Anterior cingulate cortex (tissue), 58 donors: Measurements from ENCODE around the gene HP.

Source experiments
- DNase-seq, 58 donors: peaks; one replicate each; lab custom pipeline; 2025; lab: John Stamatoyannopoulos, UW

HP gene

DNA sequence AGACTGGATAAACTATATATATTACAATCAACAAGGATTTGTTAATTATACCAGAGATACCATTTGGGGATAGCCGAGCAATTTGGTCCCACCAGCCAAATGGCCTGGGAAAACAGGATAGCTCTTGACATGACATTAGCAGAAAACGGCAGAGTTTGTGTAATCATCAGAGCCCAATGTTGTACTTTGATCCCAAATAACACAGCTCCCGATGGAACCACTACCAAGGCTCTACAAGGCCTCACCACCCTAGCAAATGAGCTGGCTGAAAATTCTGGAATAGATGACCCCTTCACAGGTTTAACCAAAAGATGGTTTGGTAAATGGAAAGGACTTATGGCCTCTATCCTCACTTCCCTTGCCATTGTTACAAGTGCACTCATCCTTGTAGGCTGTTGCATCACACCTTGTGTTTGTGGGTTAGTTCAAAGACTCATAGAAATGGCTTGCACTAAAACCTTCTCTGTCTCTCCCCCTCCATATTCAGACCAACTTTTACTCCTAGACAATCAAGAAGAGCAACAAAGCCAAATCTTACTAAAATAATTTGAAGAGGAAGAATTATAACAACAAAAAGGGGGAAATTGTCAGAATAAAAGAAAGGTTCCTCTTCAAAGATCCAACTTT is 29.6 kb downstream of the HP start:
- DNase-seq: no peak

GRCh38 chr16:72084445-72084844 is 30.1 kb downstream of the HP start:
- DNase-seq: no peak

- no peak for DNase-seq
Measured at GRCh38 chr16:72085002-72085401, 30.7 kb downstream of the HP start.

DNA sequence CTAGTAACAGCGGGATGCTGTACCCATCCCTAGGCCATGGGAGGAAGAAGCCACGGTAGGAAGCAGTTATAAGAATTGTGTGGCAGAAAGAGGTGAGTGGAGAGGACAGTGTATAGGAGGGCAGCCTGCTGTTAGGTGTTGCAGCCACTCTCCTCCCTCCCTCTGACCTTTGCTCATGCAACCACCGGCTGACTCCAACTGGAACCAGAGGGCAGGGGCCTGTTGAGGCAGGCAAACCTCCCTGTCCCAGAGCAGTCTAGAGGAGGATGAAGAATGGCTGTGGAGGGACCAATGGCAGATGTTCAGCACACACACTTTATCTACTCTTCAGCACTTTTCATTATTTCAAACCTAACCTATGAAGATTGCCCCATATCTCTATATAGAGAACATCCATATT is 36.9 kb downstream of the HP start:
- DNase-seq: no peak

GRCh38 chr16:72092832-72093447 is 38.6 kb downstream of the HP start:
- peak in 2 of 58 donors; percentile 4 to 13 for DNase-seq

DNA sequence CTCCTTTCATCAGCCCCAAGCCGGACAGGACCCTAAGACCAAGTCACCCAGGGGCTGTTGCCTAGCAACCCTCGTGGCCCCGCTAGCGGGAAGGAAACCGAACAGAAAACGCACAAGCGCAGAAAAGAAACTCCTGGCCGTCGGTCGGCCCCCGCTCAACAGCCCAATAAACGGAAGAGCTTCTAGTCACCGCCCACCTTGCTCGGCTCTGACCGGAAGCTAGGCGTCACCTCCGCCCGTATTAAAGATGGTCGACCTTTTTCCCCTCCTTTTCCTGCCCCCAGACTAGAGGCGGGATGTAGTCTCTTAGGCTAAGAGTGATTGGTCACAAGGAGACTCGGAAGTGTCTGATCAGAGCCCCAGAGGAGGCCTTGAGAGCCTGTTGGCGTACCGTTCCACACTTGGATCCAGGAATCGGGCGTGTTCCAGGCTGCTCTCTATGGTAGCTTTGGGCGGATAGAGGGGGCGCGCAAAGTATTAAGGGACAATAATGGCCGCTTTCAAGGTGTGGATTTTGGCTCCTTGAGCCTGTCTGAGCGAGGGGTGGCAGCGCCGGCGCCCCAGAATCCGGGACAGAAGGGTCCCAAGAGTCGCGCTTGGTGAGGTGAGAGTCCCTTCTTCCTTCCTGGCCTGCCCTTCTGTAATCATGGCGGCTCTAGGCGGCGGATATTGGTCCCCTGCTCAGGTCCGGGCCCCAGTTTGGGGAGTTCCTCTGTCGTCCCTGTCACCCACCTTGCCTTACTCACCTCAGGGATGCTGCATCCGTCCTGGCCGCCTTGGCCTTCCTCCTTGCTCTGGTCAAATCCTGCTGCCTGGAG is 39.4 kb downstream of the HP start, which contains the start of the genes DHX38 and TXNL4B:
TSS of gene DHX38 (plus strand) at position 400 of the 818 bp plus-strand sequence. CDS start 2,311 bp downstream, outside the sequence.
TSS of gene TXNL4B (minus strand) at position 173 of the 818 bp plus-strand sequence. CDS start 2,871 bp downstream, outside the sequence.
- peak; percentile 67 to 99 (median 96) for DNase-seq

GRCh38 chr16:72094266-72094610 is 39.9 kb downstream of the HP start:
- peak in 5 of 58 donors; percentile 8 to 68 (median 40) for DNase-seq

GRCh38 chr16:72098936-72099335 is 44.6 kb downstream of the HP start:
- DNase-seq: no peak

- peak in 29 of 58 donors; percentile 1 to 44 (median 18) for DNase-seq
Measured at GRCh38 chr16:72099377-72099818, 45.1 kb downstream of the HP start.

DNA sequence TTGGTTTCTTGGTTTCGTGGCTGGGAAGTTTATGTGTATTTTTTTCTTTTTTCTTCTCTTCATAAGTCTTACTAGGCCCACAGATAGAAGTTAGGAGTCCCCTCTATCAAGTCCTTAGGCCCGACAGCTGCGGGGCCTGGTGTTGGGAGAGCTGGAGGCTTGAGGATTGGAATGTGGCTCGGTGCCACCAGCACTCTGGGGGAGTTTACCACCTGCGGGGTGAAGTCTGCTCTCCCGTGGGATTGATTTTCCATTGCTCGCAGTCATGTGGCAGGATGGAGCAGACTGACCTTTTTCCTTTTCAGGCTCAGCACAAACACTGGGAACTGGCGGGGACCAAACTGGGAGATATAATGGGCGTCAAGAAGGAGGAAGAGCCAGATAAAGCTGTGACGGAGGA is 46.9 kb downstream of the HP start:
- DNase-seq: no peak

DNA sequence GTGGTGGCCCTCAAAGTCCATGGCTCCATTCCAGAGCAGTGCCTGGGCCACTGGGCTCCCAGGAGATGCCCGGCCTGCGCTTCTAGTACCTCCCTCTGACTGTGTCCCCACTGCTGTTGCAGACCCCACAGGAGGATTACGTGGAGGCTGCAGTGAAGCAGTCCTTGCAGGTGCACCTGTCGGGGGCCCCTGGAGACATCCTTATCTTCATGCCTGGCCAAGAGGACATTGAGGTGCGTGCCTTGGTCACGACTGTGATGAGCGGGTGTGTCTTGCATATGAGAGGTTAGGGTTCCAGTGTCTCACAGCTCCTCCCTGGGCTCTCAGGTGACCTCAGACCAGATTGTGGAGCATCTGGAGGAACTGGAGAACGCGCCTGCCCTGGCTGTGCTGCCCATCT is 50.6 kb downstream of the HP start:
- no peak for DNase-seq

DNA sequence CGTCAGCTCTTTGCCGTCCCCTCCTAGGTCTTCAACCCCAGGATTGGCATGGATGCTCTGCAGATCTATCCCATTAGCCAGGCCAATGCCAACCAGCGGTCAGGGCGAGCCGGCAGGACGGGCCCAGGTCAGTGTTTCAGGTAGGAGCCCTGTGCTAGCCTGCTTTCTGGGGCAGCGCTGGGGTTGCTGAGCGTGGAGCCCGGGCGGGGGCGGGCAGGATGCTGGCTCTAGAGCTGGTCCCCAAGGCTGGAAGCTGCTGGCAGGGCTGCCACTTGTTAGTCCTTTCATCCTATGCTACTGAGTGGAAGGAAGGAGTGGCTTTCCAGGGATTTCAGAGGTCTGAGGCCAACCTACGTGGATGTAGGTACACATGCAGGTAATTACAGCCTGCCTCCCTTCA is 51.7 kb downstream of the HP start:
- DNase-seq: no peak

GRCh38 chr16:72107371-72107770 is 53.1 kb downstream of the HP start:
- no peak for DNase-seq

GRCh38 chr16:72108353-72109102 is 54.2 kb downstream of the HP start:
- DNase-seq: no peak

DNA sequence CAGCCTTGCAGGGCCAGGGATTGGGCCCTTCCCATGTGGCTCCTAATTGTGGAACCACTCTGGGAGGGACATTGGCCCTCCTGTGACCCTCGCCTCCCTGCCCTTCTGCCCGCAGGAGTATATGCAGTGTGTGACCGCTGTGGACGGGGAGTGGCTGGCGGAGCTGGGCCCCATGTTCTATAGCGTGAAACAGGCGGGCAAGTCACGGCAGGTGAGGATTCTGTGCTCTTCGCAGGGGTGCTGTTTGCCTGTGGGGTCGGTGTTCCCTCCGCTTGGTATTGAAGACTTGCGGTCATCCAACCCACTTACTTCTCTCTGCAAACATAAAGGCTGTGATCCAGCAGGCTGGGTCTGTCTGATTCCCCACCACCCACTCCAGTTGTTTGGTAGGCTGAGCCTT is 55.0 kb downstream of the HP start:
- DNase-seq: no peak

DNA sequence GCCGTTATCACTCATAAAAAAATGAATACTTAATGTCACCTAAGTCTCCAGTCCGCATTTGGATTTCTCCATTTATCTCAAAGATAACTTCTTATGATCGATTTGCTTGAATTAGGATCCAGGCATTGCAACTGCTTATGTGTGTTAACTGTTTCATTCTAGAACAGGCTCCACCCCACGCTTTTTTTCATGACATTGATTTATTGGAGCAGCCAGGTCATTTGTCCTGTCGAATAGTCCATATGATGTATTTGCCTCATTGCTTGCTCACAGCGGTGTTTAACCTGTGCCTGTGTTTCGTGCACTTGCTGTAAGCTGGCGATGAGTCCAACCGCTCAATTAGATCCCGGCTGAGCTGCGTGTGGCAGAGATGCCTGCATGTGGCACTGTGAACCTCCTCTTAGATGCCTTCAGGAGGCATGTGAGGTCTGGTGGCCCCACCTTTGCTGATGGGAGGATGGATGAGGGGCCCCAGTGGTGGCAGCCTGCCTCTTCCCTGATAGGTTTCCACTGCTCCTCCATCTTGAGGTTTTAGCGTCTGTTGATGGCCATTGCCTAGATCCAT is 55.7 kb downstream of the HP start:
- no peak for DNase-seq
